ENCODE data around the gene JADE1.

DNA sequence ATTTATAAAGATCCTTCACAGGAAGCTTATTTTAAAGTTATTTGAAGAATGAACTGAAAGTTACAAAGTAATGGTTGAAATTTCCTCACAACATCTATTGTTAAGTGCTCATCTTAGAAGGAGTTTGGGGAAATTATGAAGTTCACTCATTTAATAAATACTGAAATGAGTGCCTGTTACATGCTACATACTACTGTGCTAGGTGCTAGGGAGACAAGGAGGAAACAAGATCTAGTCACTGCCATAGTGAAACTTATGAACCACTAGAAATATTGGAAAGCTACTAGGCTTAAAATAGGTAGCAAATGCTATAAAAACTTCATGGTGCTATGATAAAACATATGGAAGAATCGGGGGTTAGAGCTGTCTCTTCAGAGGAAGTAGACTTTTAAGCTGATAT is 97.1 kb downstream of the JADE1 start:
- TF ChIP-seq CTCF (IDR thresholded peaks at IDR 0.05; ENCODE audit: low read depth, low read length, missing input control) = no peak
- no peak for TF ChIP-seq RAD21 (IDR thresholded peaks at IDR 0.05)
- TF ChIP-seq GABPA (IDR thresholded peaks at IDR 0.05 in 1 of 2, conservative IDR thresholded peaks at IDR 0.05 in 1 of 2) = no peak
- TF ChIP-seq REST (IDR thresholded peaks at IDR 0.05) = no peak
- TF ChIP-seq EGR1 (IDR thresholded peaks at IDR 0.05; ENCODE audit: low read depth in 2 of 2) = no peak
